GM12801 (cell line): Measurements from ENCODE around the gene ADD1.

ENCODE experiments used
- TF ChIP-seq, protein P1 (sequence below): IDR thresholded peaks from one replicate; pipeline ENCODE4 v1.5.1; 2011; ENCODE audit warnings: control low read depth; ENCODE audit not compliant: insufficient read length; ENCODE audit errors: extremely low read depth

The ADD1 gene

DNA sequence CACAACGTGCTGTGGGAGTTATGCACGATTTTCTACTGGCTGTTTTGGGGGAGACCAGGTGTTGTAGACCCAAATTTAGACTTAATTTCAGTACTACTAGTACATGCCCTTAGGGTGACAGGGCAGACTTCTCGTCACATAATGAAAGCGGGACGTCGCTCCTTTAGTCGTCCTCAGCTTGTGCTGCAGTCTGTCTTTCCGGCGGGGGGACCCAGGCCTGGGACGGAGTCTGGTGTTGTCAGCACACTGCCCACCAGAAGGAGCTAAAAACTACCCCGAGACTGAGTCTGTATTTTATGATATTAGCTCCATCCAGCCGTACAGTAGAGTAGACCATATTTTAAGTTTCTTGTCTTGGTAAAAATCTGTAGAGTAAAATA, 84.0 kb downstream of the ADD1 start:
- TF ChIP-seq, protein P1, sequence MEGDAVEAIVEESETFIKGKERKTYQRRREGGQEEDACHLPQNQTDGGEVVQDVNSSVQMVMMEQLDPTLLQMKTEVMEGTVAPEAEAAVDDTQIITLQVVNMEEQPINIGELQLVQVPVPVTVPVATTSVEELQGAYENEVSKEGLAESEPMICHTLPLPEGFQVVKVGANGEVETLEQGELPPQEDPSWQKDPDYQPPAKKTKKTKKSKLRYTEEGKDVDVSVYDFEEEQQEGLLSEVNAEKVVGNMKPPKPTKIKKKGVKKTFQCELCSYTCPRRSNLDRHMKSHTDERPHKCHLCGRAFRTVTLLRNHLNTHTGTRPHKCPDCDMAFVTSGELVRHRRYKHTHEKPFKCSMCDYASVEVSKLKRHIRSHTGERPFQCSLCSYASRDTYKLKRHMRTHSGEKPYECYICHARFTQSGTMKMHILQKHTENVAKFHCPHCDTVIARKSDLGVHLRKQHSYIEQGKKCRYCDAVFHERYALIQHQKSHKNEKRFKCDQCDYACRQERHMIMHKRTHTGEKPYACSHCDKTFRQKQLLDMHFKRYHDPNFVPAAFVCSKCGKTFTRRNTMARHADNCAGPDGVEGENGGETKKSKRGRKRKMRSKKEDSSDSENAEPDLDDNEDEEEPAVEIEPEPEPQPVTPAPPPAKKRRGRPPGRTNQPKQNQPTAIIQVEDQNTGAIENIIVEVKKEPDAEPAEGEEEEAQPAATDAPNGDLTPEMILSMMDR = no peak

DNA sequence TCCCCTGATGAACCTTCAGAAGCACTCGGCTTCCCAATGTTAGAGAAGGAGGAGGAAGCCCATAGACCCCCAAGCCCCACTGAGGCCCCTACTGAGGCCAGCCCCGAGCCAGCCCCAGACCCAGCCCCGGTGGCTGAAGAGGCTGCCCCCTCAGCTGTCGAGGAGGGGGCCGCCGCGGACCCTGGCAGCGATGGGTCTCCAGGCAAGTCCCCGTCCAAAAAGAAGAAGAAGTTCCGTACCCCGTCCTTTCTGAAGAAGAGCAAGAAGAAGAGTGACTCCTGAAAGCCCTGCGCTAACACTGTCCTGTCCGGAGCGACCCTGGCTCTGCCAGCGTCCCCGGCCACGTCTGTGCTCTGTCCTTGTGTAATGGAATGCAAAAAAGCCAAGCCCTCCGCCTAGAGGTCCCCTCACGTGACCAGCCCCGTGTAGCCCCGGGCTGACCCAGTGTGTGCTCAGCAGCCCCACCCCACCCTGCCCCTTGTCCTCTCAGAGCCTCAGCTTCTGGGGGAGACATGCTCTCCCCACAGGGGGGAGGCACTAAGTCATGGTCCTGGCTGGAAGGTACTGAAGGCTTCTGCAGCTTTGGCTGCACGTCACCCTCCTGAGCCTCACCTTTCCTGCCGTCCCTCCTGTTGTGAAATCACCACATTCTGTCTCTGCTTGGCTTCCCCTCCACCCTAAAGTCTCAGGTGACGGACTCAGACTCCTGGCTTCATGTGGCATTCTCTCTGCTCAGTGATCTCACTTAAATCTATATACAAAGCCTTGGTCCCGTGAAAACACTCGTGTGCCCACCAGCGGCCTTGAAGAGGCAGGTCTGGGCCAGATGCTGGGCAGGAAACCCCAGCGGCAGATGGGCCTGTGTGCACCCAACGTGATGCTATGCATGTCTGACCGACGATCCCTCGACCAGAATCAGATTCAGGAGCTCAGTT, 84.9 kb downstream of the ADD1 start:
- TF ChIP-seq, protein P1 = no peak

DNA sequence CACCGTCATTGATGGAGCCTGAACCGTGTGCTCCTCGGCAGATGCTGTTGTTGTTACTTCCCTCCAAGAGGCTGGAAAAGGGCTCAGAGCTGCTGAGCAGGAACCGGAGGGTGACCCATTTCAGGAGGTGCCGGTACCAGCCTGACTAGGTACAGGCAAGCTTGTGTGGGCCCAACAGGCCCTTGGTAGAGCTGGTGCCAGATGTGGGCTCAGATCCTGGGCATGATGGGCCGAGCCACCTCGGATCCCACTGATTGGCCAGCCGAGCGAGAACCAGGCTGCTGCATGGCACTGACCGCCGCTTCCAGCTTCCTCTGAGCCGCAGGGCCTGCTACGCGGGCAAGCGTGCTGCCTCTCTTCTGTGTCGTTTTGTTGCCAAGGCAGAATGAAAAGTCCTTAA, 85.8 kb downstream of the ADD1 start:
- TF ChIP-seq, protein P1 = no peak

DNA sequence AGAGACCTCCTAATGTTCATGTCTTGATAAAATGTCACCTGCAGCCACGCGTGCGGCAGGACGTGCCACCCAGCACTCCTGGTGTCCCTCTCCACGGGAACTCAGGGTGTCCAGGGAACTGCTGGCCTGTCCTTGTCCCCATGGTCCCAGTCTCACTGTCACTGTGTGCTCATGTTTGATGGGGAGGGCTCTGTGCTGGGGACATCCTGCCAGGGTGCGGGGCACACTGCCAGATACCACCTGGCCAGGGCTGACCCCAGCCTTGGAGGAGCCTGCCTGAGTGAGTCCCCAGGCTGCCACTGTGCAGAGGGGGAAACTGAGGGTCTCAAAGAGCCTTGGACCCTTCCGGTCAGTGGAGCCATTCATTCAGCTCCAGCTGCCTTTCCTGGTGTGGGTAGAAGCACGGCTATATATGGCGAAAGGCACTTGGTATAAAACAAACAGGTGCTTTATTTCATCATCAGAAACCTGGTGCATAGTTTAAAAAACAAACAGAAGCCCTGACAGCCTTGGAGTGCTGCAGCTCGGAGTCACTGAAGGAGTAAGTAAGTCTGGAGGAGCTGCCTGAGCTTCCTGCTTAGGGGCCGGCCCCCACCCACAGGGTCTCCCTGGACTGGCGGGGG, 86.6 kb downstream of the ADD1 start:
- TF ChIP-seq, protein P1 = no peak

DNA sequence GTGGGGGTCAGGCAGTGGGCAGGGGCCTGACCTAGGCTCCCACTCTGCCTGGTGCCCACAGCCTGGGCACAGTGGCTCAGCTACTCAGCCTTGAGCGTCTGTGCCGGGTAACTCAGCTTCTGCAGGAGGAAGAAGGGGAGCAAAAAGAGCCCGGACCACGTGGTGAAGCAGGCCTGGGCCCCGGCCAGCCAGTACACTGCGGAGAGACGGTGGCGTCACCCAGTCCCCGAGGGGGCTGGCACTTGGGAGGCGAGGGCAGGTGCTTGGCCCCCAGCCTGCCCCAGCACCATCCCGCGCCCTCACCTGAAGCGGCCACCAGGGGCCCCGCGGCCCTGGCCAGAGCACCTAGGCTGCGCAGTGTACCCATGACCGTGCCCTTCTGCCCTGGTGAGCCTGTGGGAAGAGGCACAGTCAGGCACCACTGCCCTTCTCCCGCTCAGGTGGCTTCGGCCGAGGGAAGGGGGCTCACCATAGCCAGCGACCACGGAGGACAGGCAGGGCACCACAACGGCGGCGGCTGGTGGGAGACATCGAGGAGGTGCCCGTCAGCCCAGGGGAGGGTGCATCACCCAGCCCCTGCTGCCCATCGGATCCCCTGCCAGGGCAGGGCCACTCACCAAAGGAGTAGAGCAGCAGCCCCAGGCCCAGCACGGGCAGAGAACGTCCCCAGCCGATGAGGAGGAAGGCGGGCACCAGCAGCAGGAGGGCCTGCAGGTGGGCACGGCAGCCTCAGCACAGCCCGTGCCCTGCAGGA, 87.3 kb downstream of the ADD1 start:
- TF ChIP-seq, protein P1 = no peak

DNA sequence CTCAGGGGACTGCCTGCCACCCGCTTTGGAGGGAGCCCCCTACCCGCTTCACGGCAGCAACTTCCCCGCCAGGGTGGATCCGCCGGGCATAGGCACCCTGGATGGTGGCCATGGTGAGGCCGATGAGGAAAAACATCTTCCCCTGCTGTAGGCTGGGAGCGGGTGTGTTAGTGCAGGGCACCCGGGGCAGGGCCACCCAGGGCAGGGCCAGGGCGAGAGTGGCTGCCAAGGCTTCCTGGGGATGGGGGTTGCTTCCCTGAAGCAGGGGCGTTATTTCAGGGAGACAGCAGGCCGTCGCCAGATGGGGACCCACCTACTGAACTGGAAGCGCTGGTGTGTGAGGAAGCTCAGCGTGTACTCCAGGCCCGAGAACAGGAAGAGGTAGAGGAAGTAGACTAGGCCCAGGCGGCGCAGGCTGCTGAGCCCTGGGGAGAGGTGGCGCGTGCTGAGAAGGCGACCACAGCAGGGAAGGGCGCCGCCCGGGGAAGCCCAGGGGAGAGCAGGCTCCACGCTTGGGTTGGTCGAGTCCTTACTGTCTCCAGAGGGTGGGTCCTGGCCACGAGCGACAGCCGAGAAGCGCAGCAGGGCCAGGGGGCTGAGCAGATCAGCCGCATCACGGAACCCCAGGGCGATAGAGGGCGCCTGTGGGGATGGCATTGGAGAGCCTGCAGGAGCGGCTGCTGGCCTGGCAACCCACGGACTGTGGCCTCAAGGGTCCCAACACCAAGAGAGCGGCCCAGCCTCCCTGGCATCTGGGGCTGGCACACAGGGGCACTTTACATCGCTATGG, 88.1 kb downstream of the ADD1 start:
- TF ChIP-seq, protein P1 = no peak
